GM19035 (cell line): ENCODE measurements around the gene TTC7B.

Experiments used
- ATAC-seq: cut with Tn5 transposase; IDR thresholded peaks from one replicate; pipeline ENCODE4 v1.9.1; 2021; ENCODE audit not compliant: unreplicated experiment

Gene TTC7B

DNA sequence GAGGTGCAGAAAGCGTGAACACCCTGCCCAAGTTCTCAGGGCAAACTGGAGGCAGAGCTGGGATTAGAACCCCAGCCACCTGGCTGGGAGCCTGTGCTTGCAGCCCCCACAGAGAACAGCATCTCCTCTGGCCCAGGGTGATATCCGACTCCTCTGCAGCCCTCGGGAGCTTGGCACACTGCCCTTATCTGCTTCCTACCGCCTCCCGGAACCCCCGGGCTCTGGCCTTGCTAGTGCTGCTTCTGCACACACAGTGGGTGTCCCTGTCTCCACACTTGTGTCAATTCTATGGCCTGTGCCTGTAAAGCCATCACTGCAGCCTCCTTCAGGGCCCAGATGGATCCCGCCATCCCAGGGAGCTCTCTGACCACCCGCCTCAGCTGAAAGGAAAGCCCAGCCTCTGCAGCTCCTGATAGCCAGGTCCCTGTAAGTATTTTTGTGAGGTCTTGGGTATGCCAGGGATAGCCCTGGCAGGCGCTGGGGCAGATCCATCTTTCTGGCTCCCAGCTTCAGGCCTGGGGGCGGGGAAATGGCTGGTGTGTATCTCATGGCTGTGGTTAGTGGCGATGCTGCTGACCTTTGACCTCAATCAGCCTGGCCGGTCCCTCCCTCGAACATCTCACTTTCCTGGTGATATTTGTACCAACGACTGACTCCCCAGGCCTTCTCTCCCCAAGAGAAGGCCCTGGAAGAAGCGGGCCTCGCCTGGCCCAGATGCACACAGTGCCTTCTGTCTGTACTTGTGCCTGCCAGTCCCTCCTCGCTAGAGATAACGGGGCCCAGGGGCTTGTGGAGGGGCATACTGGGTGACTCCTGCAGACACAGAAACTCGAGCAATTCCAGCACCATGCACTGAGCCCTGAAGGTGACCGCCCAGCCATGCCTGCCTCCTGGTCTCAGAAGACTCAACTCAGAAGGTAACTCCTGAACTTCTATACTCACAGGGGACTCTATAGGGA, 235.6 kb downstream of the TTC7B start:
- ATAC-seq = no peak

DNA sequence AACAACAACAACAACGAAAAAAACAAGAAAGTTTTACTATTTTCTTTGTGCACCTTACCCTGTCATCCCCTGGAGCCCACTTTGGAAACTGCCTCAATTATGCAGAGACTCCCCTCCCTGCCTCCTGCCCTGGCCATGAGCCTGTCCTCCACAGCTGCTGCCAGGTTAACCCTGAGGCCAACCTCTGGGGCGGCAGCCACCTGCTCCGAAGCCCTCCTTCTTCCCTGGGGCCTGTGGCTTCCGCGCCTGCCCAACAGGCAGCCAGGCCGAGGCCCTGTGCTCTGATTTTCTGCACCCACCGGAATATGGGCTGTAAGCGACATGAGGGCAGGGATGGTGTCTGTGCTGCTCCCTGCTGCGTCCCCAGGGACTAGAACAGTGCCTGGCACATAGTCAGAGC, 236.4 kb downstream of the TTC7B start:
- no peak for ATAC-seq

DNA sequence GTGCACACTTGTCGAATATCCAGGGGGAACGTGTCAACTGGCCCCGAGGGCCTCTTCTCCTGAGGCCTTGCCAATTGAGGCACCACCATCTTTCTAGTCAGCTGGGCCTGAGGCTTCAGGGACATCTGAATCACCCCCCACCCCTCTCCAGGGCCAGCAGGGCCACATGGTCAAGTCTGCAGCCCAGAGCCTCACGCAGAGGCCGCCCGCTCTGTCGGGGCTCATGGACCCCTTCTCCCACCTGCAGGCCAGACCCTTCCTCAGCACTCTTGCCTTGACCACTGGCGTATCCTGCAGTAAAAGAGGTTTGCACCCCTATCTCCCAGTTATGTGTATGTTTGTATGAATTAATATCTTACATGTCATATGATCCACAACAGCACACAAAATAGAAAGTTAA, 237.1 kb downstream of the TTC7B start:
- ATAC-seq = no peak

DNA sequence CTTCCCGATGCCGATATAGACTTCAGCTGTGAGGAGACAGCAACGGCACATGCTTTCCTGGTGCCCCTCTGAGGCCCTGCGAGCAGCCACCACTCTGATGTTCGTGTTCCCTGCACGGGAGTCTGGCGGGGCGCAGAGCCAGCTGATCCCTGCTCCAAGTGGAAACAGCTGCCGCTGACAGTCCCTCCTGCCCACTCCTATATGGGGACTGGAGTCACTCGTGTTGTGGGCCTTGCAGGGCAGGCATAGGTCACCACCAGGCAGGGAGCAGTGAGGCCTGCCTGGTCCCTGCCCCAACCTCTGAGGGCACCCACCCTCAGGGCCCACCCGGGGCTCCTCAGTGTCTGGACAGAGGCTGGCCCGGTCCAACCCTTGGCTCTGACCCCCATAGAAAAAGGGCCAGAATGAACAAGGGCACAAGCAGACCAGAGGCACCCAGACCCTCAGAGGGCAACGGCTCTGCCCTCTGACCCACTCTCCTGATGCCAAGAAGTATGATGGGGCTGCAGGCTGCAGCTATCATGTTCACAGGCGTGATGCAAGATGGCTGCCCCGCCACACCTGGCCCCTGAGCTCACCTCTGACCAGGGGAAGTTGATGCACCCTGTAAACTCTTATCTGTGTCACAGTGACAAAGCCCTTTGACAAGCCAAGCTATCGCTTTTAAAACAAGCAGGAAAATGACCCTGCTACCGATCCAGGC, 237.8 kb downstream of the TTC7B start:
- no peak for ATAC-seq

DNA sequence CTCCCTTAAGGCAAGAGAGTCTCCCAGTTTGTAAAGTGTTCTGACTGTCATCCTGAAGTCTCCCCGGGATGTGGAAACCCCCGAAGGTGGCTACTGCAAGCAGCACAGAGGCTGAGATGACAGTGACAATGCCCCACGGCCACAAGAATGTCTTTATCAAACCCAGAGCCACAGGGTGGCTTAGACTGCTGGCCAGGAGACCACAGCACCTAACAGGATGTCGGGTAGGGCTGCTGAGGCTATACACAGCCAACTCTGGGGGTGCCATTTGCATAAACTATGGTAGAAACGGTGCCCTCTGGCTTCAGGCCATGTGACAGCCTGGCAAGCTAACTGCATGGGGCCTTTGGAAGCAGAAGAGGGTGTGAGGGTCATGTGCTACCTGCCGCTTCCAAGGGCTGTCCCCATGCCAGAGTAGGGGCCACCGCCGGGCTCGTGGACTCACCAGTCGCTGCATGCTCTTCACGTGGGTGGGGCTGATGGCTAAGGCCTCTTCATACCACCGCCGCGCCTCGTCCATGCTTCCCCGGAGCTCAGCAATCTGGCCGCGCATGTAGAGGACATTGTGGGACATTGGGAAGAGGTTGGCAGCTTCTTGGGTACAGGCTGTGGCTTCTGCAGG, 238.5 kb downstream of the TTC7B start:
- no peak for ATAC-seq

DNA sequence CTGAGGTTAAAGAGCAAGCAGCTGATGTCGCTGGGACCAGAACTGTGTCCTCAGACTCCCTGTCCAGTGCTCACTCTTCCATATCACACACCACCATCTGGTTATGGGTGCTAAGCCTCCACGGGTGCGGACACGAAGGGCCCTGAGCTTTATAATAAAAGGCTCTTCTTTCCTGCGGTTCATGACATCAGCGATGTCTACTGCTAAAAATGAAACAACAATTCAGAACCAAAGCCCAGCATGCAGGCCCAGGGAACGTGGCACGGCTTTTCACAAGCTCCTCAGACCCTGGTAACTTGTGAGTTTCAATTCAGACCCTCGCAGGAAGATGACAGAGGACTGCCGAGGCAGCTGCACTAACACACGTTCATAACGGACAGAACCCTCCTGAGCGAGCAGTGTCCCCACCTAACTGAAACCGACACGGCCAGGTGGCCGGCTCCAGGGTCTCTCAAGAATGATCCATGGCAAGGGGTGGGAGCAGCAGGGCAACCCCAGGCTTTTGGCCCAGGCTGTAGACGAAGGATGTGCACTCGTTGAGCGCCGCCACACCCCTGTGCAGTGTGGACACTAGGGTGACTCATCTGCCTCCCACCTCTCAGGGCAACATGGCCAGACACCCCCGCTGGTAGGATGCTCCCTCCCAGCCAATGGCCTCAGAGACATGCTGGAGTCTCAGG, 239.1 kb downstream of the TTC7B start:
- ATAC-seq = no peak

DNA sequence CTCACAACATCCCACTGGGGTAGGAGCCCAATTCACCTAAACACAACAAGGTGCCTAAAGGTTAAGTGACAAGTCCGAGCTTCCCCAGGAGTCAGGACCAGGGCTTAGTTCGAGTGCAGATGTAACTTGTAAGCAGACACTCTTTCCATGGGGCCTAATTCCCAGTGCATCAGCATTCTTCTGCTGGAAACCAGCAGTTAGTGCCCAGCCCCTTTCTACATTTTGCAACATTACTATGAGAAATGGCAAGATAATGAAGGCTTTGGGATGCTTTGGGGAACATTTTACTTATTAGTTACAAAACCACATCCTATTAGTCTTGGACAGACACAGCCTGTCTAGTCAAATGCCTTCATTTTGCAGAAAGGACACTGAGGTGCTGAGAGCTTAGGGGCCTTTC, 239.6 kb downstream of the TTC7B start:
- no peak for ATAC-seq

DNA sequence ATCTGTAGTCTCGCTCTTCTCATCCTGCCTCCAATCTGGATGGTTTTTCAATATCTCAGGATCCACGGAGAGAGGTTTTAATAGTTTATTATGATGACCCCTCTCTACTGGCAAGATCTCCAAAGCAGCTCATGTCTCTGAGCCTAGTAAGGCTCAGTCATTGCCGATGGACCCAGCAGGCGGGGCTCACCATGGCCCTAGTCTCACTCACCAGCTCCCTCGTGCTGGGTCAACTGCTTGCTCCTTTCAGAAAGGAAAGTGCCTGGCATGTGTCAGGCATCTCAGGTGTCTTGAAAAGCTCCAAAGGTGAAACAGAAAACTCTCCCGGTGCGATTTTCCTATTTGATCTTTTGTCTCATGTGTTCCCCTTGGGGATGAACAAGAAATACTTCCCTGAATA, 240.4 kb downstream of the TTC7B start:
- ATAC-seq = no peak

DNA sequence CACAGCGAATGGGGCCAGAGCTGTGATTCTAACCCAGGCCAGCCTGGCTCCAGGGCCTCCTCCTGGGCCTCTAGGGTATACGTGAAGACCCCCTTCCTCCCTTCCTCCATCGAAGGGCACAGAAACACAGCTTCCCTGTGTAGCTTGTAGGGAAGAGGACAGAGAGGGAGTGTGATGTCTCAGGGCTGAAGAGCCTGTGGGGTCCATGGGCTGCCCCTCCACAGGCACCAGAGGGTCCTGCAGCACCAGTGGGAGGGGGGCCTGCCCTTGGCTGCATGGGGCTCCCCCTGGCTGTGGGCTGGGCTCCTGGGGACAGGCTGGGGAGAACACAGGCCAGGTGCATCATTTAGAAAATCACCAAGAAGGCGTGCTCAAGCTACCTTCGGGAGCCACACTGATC, 240.9 kb downstream of the TTC7B start:
- ATAC-seq = no peak

DNA sequence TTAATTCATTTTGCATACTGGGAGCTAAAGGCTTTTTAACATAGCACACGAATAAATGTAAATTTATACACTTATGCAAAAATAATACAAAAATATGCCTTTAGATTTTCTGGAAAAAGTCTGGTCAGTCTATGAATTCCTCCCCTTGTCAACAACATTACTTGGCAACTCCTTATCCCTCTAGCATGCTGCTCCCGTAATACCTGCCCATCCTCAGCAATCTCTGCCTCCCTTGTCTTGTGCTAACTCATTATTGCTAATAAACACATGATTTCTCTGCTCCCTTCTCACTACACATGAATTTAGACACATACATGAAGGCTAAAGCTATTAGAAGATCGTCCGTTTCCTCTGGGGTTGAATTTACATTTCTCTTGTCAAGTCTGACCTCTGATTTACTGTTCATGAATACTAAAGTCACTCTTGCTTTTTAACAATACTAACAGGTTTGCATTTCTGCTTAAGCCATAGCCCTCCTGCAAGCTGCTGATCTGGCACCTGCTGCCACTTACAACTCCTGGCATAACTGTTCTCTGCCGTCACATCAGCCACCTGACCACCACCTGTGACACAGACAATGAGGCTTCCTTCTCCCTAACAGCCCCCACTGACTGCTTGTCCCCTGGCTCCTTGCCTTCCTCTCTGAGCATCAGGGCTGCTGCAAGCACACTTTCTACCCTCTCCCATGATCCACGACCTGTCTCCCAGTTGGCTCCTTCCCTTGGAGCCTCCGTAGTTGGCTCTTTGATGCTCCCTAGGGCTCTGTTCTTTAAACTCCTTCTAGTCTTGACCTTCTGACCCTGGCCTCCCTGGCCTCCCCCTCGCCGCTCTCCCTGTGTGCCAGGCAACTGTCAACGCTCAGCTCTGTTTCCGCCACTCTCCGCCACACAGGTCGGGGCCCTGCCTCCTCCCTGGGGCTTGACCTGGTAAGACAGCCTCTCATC, 241.8 kb downstream of the TTC7B start:
- no peak for ATAC-seq

DNA sequence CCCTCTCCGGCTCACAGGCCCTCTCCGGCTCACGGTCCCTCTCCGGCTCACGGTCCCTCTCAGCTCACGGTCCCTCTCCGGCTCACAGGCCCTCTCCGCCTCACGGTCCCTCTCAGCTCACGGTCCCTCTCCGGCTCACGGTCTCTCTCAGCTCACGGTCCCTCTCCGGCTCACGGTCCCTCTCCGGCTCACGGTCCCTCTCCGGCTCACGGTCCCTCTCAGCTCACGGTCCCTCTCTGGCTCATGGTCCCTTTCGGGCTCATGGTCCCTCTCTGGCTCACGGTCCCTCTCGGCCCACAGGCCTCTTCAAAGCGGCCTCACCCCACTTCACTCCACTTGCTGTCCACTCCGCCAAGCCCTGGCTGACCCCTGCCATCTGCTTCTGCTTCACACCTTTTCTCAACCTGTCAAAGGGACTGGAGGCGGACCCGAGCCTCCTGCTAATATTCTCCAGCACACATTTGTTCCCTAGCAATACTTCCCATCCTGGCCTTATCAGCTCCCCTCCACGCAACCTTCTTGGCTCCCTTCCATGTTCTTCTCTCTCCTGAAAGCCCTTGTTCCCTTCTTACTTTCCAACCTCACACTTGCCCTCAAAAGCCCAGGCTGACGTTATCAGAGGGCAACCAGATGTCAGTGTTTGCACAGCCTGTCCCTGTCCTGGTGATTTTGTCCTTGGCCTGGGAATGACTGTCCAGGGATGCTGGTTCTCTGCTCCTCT, 242.7 kb downstream of the TTC7B start:
- no peak for ATAC-seq

DNA sequence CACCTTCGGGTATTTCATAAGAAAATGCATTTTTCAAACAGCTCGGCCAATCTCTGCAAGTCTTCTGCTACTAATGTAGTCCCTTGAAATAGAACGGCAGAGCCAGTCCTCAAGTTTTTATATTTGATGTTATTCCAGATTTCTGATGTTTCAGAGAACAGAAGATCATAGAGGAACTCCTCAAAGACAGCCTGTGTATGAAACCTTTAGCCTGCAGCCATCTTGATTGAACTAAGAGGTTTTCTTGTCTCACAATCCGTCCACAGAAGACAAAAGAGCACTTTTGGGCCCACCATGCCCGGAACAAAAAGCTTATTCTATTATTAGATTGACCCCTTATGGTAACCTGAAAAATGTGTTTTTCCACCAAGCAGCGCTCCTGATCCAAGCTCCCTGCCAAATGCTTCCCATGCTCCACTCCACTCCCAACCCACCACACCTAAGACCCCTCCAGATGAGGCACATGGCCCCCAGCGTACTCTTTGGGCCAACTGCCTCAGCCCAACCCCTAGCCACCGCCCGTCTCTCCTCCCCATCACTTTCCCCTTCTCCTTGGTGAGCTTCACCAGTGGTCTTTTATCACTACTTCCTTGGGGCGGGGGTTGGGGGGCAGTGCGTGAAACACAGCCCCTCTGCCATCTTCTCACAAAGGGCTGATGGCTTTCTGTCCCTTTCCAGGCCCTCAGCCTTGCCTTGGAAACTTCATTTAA, 243.6 kb downstream of the TTC7B start:
- no peak for ATAC-seq

DNA sequence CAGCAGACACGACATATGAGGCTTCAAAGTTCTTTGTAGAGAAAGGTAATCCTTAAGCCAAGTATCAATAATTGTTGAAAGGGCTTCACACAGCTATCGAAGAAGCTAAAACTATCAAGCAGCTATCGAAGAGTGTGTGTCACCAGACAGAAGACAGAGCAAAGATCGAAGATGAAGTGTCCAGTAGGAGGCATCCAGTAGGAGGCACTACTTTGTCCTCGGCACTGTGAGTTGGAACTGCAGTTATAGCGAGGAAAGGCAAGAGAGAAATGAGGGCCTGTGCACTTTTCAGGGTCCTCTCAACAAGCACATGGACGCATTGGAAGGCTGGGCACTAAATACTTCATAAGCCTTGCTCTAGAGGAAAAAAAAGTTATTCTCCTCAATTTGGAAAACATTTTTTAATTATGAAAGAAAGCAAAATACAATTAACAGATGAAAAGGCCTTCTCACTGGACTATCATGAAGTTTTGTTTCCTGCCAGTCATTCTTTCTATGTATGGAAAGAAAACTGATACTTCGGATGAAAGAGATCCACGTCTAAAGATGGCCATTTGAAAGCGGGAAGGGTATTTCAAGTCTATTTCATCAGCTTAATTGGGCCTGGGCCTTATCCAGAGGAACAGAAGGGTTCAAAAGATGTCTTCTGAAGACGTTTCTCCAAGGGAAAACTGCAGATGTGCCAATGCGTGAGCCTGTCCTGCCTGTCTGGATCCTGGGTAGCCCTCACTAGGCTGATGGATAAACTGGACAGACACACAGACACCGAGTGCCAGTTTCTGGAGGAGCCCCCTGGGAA, 244.9 kb downstream of the TTC7B start:
- ATAC-seq = no peak

DNA sequence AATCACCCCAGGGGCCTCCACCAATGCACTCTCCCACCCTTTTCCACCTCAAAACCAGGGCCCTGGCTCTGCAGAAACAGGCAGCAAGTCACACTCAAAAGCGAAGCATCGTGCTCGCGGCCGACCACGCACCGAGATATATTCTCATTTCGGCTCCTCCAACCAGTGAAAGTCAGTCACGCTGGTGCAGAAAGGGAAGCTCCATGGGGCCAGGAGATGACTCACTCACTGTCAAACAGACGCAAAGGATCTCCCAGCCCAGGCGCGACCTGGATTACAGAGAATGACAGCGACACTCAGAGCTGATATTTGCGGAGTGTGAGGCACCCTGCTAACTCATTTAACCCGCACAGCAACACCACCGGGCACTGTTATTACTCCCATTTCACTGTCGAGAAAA, 245.8 kb downstream of the TTC7B start:
- ATAC-seq = no peak

DNA sequence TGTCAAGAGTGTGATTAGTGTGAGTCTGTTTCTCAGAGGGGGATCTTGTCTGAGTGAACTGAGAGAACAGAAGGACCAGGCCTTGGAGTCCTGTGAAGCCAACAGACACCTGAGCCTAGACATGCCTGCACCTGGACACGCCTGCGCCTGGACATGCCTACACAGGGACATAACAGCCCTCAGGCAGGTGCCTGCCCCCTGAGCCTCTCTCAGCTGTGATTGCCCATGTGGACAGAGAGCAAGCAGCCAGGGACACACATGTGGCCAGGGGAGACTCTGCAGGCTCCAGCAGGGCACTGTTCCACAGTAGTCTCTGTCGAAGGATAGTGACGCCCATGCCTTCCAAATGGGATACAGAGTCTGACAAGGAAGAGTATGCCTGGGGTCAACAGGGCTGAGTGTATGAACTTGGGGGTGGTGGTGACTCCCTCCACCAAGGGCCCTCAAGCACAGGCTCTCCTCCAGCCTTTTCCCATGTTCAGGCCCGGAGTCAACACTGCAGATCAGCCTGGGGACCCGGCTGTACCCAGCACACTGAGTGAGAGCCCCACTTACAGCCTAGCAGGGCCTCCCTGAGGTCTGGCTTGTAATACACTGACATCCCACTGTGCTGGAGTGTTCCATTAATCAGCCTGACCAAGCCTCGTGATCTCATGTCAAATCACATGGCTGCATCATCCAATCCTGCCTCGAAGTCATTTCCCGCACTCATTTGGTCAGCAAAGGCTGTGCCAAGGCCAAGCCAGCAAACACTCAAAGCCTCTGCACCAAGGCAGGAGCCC, 246.4 kb downstream of the TTC7B start:
- ATAC-seq = no peak

DNA sequence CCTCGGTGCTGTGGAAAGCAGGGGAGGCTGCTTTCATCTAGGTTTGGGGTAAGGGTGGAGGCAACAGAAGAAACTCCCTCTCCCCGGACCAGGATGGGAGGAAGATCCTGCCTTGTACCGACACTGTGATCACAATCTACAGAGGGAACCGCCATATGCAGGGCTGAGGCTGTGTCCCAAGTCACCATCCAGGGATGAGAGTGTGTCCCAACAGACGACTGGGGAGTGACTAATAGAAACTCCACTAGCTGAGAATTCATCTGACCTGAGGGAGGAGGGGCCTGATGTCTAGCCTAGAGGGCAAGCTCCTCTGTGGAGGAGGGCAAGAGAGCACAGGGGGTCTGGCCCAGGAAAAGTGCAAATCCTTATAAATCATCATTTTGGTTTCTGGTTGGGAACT, 247.0 kb downstream of the TTC7B start:
- ATAC-seq = no peak

DNA sequence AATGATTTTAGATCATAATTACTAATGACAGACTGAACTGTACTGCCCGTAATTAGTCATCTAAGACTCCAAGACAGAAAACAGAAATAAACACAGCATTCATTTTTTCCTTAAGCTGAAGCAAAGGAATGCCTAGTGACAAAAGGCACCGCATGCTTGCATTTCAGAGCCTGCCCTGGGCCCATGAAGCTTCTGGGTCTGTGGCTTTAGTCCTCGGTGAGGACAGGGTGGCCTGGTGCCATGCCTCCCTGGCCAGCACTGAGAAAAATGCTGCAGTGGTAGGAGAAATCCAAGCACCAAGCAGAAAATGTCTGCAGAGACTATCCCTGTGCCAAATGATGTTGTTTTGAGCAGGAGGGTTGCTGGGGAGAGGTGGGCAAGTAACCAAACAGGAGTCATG, 247.8 kb downstream of the TTC7B start:
- ATAC-seq = no peak
